KMS-11 (cell line): ENCODE measurements around the gene ADGRB3.
A peak's percentile ranks its signal among the peaks of the same experiment; 100 is the strongest.
"Not testable (repeated sequence)": the region's sequence is repeated elsewhere in the genome, so short reads cannot be mapped to it uniquely, and the experiment has no call there.

ENCODE experiments used
- H2AFZ ChIP-seq: fragments of 200-600 bp; sonication (generic); 2 replicates; pipeline ENCODE4 v1.6.1; 2016; ENCODE audit warnings: antibody characterized with exemption, mixed run types, low read depth
- H3K27ac ChIP-seq: fragments of 200-600 bp; sonication (generic); 2 replicates; pipeline ENCODE4 v1.6.1; 2016; ENCODE audit warnings: mild to moderate bottlenecking, mixed run types
- H3K27me3 ChIP-seq: fragments of 200-600 bp; sonication (generic); 2 replicates; pipeline ENCODE4 v1.6.1; 2017; ENCODE audit warnings: mild to moderate bottlenecking, low read depth, mixed run types, moderate library complexity; ENCODE audit not compliant: insufficient read depth
- H3K36me3 ChIP-seq: fragments of 200-600 bp; sonication (generic); 2 replicates; pipeline ENCODE4 v1.6.1; 2017; ENCODE audit warnings: mild to moderate bottlenecking, mixed run types; ENCODE audit not compliant: insufficient read depth
- H3K4me1 ChIP-seq: fragments of 200-600 bp; sonication (generic); 2 replicates; pipeline ENCODE4 v1.6.1; 2016; ENCODE audit warnings: mild to moderate bottlenecking, low read depth, mixed run types; ENCODE audit not compliant: poor library complexity, severe bottlenecking
- H3K4me2 ChIP-seq: fragments of 200-600 bp; sonication (generic); 2 replicates; pipeline ENCODE4 v1.7.0; 2016; ENCODE audit warnings: mild to moderate bottlenecking, mixed run types
- H3K4me3 ChIP-seq: fragments of 200-600 bp; sonication (generic); IDR thresholded peaks from 2 replicates; pipeline ENCODE4 v1.6.1; 2017; ENCODE audit warnings: low read depth, low read length, mixed read lengths; ENCODE audit not compliant: insufficient read depth
- H3K79me2 ChIP-seq: fragments of 200-600 bp; sonication (generic); 2 replicates; pipeline ENCODE4 v1.6.1; 2016; ENCODE audit warnings: low read depth, mixed run types; ENCODE audit not compliant: insufficient read depth
- H3K9ac ChIP-seq: fragments of 200-600 bp; sonication (generic); 2 replicates; pipeline ENCODE4 v1.6.1; 2016; ENCODE audit warnings: mild to moderate bottlenecking, mixed run types
- H4K20me1 ChIP-seq: fragments of 200-600 bp; sonication (generic); 2 replicates; pipeline ENCODE4 v1.6.1; 2016; ENCODE audit warnings: mild to moderate bottlenecking, mixed run types; ENCODE audit not compliant: insufficient read depth
- CTCF ChIP-seq: fragments of 200-600 bp; sonication (generic); conservative IDR thresholded peaks from 2 replicates; pipeline ENCODE4 v1.6.1; 2017; ENCODE audit warnings: low read depth, mild to moderate bottlenecking, antibody characterized with exemption, low read length, moderate library complexity, mixed read lengths

Gene ADGRB3

GRCh38 chr6:68875403-68875802, 240.3 kb downstream of the ADGRB3 start:
- Histone ChIP-seq H3K36me3 (no peaks in the 10 kb centered on the region), H2AFZ (no peak overlapping the region), H3K4me1 (no peaks in the 10 kb centered on the region), H3K27me3 (no peaks in the 10 kb centered on the region), H3K4me3 (no peak overlapping the region), H4K20me1 (no peaks in the 10 kb centered on the region), H3K9ac (no peak overlapping the region), H3K4me2 (no peak overlapping the region), H3K27ac (no peak overlapping the region), H3K79me2 (no peaks in the 10 kb centered on the region)
- TF ChIP-seq CTCF: no peak

- no peaks in the 10 kb centered on the region for H3K79me2 ChIP-seq
Measured at GRCh38 chr6:68876792-68877493, 241.9 kb downstream of the ADGRB3 start.

GRCh38 chr6:68880050-68880813, 245.2 kb downstream of the ADGRB3 start:
- Histone ChIP-seq H3K27ac (no peak overlapping the region), H3K27me3 (no peaks in the 10 kb centered on the region)
- TF ChIP-seq CTCF: no peak

More at GRCh38 chr6:68876792-68877493, 241.9 kb downstream of the ADGRB3 start:
- no peaks in the 10 kb centered on the region for H3K27me3 ChIP-seq
- TF ChIP-seq CTCF: peak; percentile 60
- H3K36me3 ChIP-seq: no peaks in the 10 kb centered on the region
- H3K27ac ChIP-seq: no peak overlapping the region
- H3K4me1 ChIP-seq: no peaks in the 10 kb centered on the region
- H2AFZ ChIP-seq: no peak overlapping the region
- H3K4me3 ChIP-seq: no peak overlapping the region
- H4K20me1 ChIP-seq: no peaks in the 10 kb centered on the region
- H3K4me2 ChIP-seq: no peak overlapping the region
- no peak overlapping the region for H3K9ac ChIP-seq

GRCh38 chr6:68883325-68883724, 248.2 kb downstream of the ADGRB3 start:
- H3K27me3 ChIP-seq, H3K4me1 ChIP-seq, H3K4me3 ChIP-seq, H4K20me1 ChIP-seq, H3K27ac ChIP-seq, H3K79me2 ChIP-seq, H3K4me2 ChIP-seq, H2AFZ ChIP-seq, H3K36me3 ChIP-seq, H3K9ac ChIP-seq: not testable (repeated sequence)

More at GRCh38 chr6:68880050-68880813, 245.2 kb downstream of the ADGRB3 start:
- H3K9ac ChIP-seq: no peak overlapping the region
- H3K4me1 ChIP-seq: no peaks in the 10 kb centered on the region
- no peaks in the 10 kb centered on the region for H3K79me2 ChIP-seq
- no peaks in the 10 kb centered on the region for H4K20me1 ChIP-seq
- H2AFZ ChIP-seq: no peak overlapping the region
- H3K4me3 ChIP-seq: no peak overlapping the region
- H3K4me2 ChIP-seq: no peak overlapping the region
- no peaks in the 10 kb centered on the region for H3K36me3 ChIP-seq

GRCh38 chr6:68891419-68891818, 256.3 kb downstream of the ADGRB3 start:
- Histone ChIP-seq H3K4me1 (no peaks in the 10 kb centered on the region), H2AFZ (no peak overlapping the region), H3K36me3 (no peaks in the 10 kb centered on the region), H4K20me1 (no peaks in the 10 kb centered on the region), H3K9ac (no peak overlapping the region), H3K4me2 (no peak overlapping the region), H3K27ac (no peak overlapping the region), H3K79me2 (no peaks in the 10 kb centered on the region), H3K4me3 (no peak overlapping the region), H3K27me3 (no peaks in the 10 kb centered on the region)
- no peak for TF ChIP-seq CTCF
